ENCODE results near the gene PLA2G7.

The PLA2G7 gene

GRCh38 chr6:46720401-46720800, 14.8 kb downstream of the PLA2G7 start:
- H3K4ac ChIP-seq (ENCODE audit: low read depth in 1 of 2, low read length in 2 of 2), result no peak overlapping the region
- H3K9me3 ChIP-seq (ENCODE audit: control insufficient read depth, low read length), result no peaks in the 10 kb centered on the region
- no peak overlapping the region for H3K9ac ChIP-seq (ENCODE audit: low read length)
- no peak overlapping the region for H3K23ac ChIP-seq (ENCODE audit: low read length in 2 of 2)
- H3K4me2 ChIP-seq (ENCODE audit: low read length, poor library complexity, severe bottlenecking), result no peak overlapping the region
- no peak overlapping the region for H2AFZ ChIP-seq (ENCODE audit: low read depth, low read length)
- no peaks in the 10 kb centered on the region for H3K4me1 ChIP-seq (ENCODE audit: control insufficient read depth, insufficient read depth, low read depth, low read length)
- no peak overlapping the region for H3K18ac ChIP-seq (ENCODE audit: low read depth in 1 of 2, low read length in 2 of 2)
- no peak overlapping the region for H4K91ac ChIP-seq (ENCODE audit: low read length)
- no peak overlapping the region for H4K8ac ChIP-seq (ENCODE audit: low read length)
- DNase-seq, result no peak
- H2BK15ac ChIP-seq (ENCODE audit: low read depth, poor library complexity, severe bottlenecking), result no peak overlapping the region
- no peaks in the 10 kb centered on the region for H3K36me3 ChIP-seq (ENCODE audit: control insufficient read depth in 1 of 2, insufficient read depth in 2 of 2, low read depth in 1 of 2, low read length in 2 of 2)
- H2AK5ac ChIP-seq (ENCODE audit: low read length, severe bottlenecking), result no peak overlapping the region
- no peak overlapping the region for H2BK12ac ChIP-seq (ENCODE audit: low read length in 2 of 2)
- no peak overlapping the region for H3K27ac ChIP-seq (ENCODE audit: low read length, poor library complexity, severe bottlenecking)
- no peak overlapping the region for H2BK5ac ChIP-seq (ENCODE audit: low read depth, low read length, poor library complexity, severe bottlenecking)
- H3K79me1 ChIP-seq (replicated peaks; ENCODE audit: low read length, poor library complexity, severe bottlenecking), result no peaks in the 10 kb centered on the region
- no peak overlapping the region for H3K14ac ChIP-seq (ENCODE audit: low read length in 2 of 2)
- no CpG with 5 or more reads among the region's 1 CpG for WGBS
- no peak overlapping the region for H2BK120ac ChIP-seq (ENCODE audit: low read depth, low read length)
- H3K4me3 ChIP-seq (ENCODE audit: insufficient read depth in 1 of 2, low read depth in 1 of 2, low read length in 2 of 2), result no peak overlapping the region
- peaks cover 14 to 22% of the 10 kb centered on the region in 2 experiments for H3K27me3 ChIP-seq (ENCODE audit: control insufficient read depth in 1 of 2, insufficient read depth in 1 of 2, low read length in 2 of 2)

- H2AFZ ChIP-seq (ENCODE audit: low read depth, low read length), result no peak overlapping the region
- no peaks in the 10 kb centered on the region for H3K9me3 ChIP-seq (ENCODE audit: control insufficient read depth, low read length)
- no peak overlapping the region for H3K27ac ChIP-seq (ENCODE audit: low read length, poor library complexity, severe bottlenecking)
- no peak overlapping the region for H3K18ac ChIP-seq (ENCODE audit: low read depth in 1 of 2, low read length in 2 of 2)
- no peak overlapping the region for H3K4me2 ChIP-seq (ENCODE audit: low read length, poor library complexity, severe bottlenecking)
- H3K9ac ChIP-seq (ENCODE audit: low read length), result no peak overlapping the region
- H3K4ac ChIP-seq (ENCODE audit: low read depth in 1 of 2, low read length in 2 of 2), result no peak overlapping the region
- no peak overlapping the region for H2BK12ac ChIP-seq (ENCODE audit: low read length in 2 of 2)
- no peak overlapping the region for H2BK15ac ChIP-seq (ENCODE audit: low read depth, poor library complexity, severe bottlenecking)
- H3K4me1 ChIP-seq (ENCODE audit: control insufficient read depth, insufficient read depth, low read depth, low read length), result no peaks in the 10 kb centered on the region
- DNase-seq, result no peak
- 41% methylated on average over 1 of the region's 1 CpG for WGBS
- no peak overlapping the region for H3K4me3 ChIP-seq (ENCODE audit: insufficient read depth in 1 of 2, low read depth in 1 of 2, low read length in 2 of 2)
- no peak overlapping the region for H2AK5ac ChIP-seq (ENCODE audit: low read length, severe bottlenecking)
- H3K14ac ChIP-seq (ENCODE audit: low read length in 2 of 2), result no peak overlapping the region
- no peak overlapping the region for H2BK5ac ChIP-seq (ENCODE audit: low read depth, low read length, poor library complexity, severe bottlenecking)
- no peaks in the 10 kb centered on the region for H3K79me1 ChIP-seq (replicated peaks; ENCODE audit: low read length, poor library complexity, severe bottlenecking)
- no peak overlapping the region for H2BK120ac ChIP-seq (ENCODE audit: low read depth, low read length)
- H4K8ac ChIP-seq (ENCODE audit: low read length), result no peak overlapping the region
- no peaks in the 10 kb centered on the region for H3K36me3 ChIP-seq (ENCODE audit: control insufficient read depth in 1 of 2, insufficient read depth in 2 of 2, low read depth in 1 of 2, low read length in 2 of 2)
- peaks cover 14 to 16% of the 10 kb centered on the region in 2 experiments for H3K27me3 ChIP-seq (ENCODE audit: control insufficient read depth in 1 of 2, insufficient read depth in 1 of 2, low read length in 2 of 2)
- H3K23ac ChIP-seq (ENCODE audit: low read length in 2 of 2), result no peak overlapping the region
- no peak overlapping the region for H4K91ac ChIP-seq (ENCODE audit: low read length)
These were observed 16.1 kb downstream of the PLA2G7 start for GRCh38 chr6:46719099-46719498.

GRCh38 chr6:46715141-46715540, 20.0 kb downstream of the PLA2G7 start:
- H4K91ac ChIP-seq (ENCODE audit: low read length), result no peak overlapping the region
- H3K79me1 ChIP-seq (replicated peaks; ENCODE audit: low read length, poor library complexity, severe bottlenecking), result no peaks in the 10 kb centered on the region
- no peak overlapping the region for H2AK5ac ChIP-seq (ENCODE audit: low read length, severe bottlenecking)
- no peak overlapping the region for H3K18ac ChIP-seq (ENCODE audit: low read depth in 1 of 2, low read length in 2 of 2)
- no peaks in the 10 kb centered on the region for H3K9me3 ChIP-seq (ENCODE audit: control insufficient read depth, low read length)
- no peak overlapping the region for H3K27ac ChIP-seq (ENCODE audit: low read length, poor library complexity, severe bottlenecking)
- H3K36me3 ChIP-seq (ENCODE audit: control insufficient read depth in 1 of 2, insufficient read depth in 2 of 2, low read depth in 1 of 2, low read length in 2 of 2), result no peaks in the 10 kb centered on the region
- no peak overlapping the region for H2BK5ac ChIP-seq (ENCODE audit: low read depth, low read length, poor library complexity, severe bottlenecking)
- no peak overlapping the region for H2BK15ac ChIP-seq (ENCODE audit: low read depth, poor library complexity, severe bottlenecking)
- H4K8ac ChIP-seq (ENCODE audit: low read length), result no peak overlapping the region
- no peak for DNase-seq
- no peak overlapping the region for H3K23ac ChIP-seq (ENCODE audit: low read length in 2 of 2)
- no peaks in the 10 kb centered on the region for H3K4me1 ChIP-seq (ENCODE audit: control insufficient read depth, insufficient read depth, low read depth, low read length)
- no peak overlapping the region for H3K9ac ChIP-seq (ENCODE audit: low read length)
- no peak overlapping the region for H3K4ac ChIP-seq (ENCODE audit: low read depth in 1 of 2, low read length in 2 of 2)
- H3K4me3 ChIP-seq (ENCODE audit: insufficient read depth in 1 of 2, low read depth in 1 of 2, low read length in 2 of 2), result no peak overlapping the region
- peaks cover 0 to 9% of the 10 kb centered on the region in 2 experiments for H3K27me3 ChIP-seq (ENCODE audit: control insufficient read depth in 1 of 2, insufficient read depth in 1 of 2, low read length in 2 of 2)
- no peak overlapping the region for H2BK120ac ChIP-seq (ENCODE audit: low read depth, low read length)
- H2AFZ ChIP-seq (ENCODE audit: low read depth, low read length), result no peak overlapping the region
- H2BK12ac ChIP-seq (ENCODE audit: low read length in 2 of 2), result no peak overlapping the region
- no peak overlapping the region for H3K14ac ChIP-seq (ENCODE audit: low read length in 2 of 2)
- H3K4me2 ChIP-seq (ENCODE audit: low read length, poor library complexity, severe bottlenecking), result no peak overlapping the region

- no peak overlapping the region for H3K4me2 ChIP-seq (ENCODE audit: low read length, poor library complexity, severe bottlenecking)
- no CpG with 5 or more reads among the region's 1 CpG for WGBS
- no peak overlapping the region for H2AFZ ChIP-seq (ENCODE audit: low read depth, low read length)
- no peak overlapping the region for H3K4me3 ChIP-seq (ENCODE audit: insufficient read depth in 1 of 2, low read depth in 1 of 2, low read length in 2 of 2)
- H3K36me3 ChIP-seq (ENCODE audit: control insufficient read depth in 1 of 2, insufficient read depth in 2 of 2, low read depth in 1 of 2, low read length in 2 of 2), result no peaks in the 10 kb centered on the region
- H2BK15ac ChIP-seq (ENCODE audit: low read depth, poor library complexity, severe bottlenecking), result no peak overlapping the region
- no peak overlapping the region for H3K14ac ChIP-seq (ENCODE audit: low read length in 2 of 2)
- H3K27me3 ChIP-seq (ENCODE audit: control insufficient read depth in 1 of 2, insufficient read depth in 1 of 2, low read length in 2 of 2), result peaks cover 0 to 4% of the 10 kb centered on the region in 2 experiments
- H4K8ac ChIP-seq (ENCODE audit: low read length), result no peak overlapping the region
- H3K79me1 ChIP-seq (replicated peaks; ENCODE audit: low read length, poor library complexity, severe bottlenecking), result no peaks in the 10 kb centered on the region
- H3K23ac ChIP-seq (ENCODE audit: low read length in 2 of 2), result no peak overlapping the region
- no peak overlapping the region for H3K9ac ChIP-seq (ENCODE audit: low read length)
- no peak overlapping the region for H3K27ac ChIP-seq (ENCODE audit: low read length, poor library complexity, severe bottlenecking)
- H3K18ac ChIP-seq (ENCODE audit: low read depth in 1 of 2, low read length in 2 of 2), result no peak overlapping the region
- H3K4me1 ChIP-seq (ENCODE audit: control insufficient read depth, insufficient read depth, low read depth, low read length), result no peaks in the 10 kb centered on the region
- no peak for DNase-seq
- no peak overlapping the region for H2BK5ac ChIP-seq (ENCODE audit: low read depth, low read length, poor library complexity, severe bottlenecking)
- H2BK12ac ChIP-seq (ENCODE audit: low read length in 2 of 2), result no peak overlapping the region
- H2BK120ac ChIP-seq (ENCODE audit: low read depth, low read length), result no peak overlapping the region
- no peak overlapping the region for H3K4ac ChIP-seq (ENCODE audit: low read depth in 1 of 2, low read length in 2 of 2)
- H4K91ac ChIP-seq (ENCODE audit: low read length), result no peak overlapping the region
- no peaks in the 10 kb centered on the region for H3K9me3 ChIP-seq (ENCODE audit: control insufficient read depth, low read length)
- H2AK5ac ChIP-seq (ENCODE audit: low read length, severe bottlenecking), result no peak overlapping the region
These were observed 23.7 kb downstream of the PLA2G7 start for GRCh38 chr6:46711491-46711890.
